HCT116 (cell line): ENCODE data around the gene HCST. TPM values are rescaled to one million over a fixed set of nuclear protein-coding genes. Genes with fewer than 3 reads are reported as not detected.

Source experiments
- ATAC-seq: fragments of 200-7000 bp; cut with Tn5 transposase; 2 replicates; pipeline ENCODE4 v1.9.1; 2020; ENCODE audit warnings: mild to moderate bottlenecking, moderate library complexity
- BruUV-seq: library from RNA; stranded (reverse); fragments of 400-500 nt; replicated peaks from 2 replicates; lab custom pipeline; 2021; lab: Mats Ljungman, UMichigan
- CTCF ChIA-PET: fragments of 300-600 bp; sonication (Branson Sonifier 250); formaldehyde crosslinking; loops from one replicate; lab custom pipeline; 2021; ENCODE audit warnings: antibody characterized with exemption; lab: Charles Lee
- POLR2A ChIA-PET: fragments of 300-600, 350-600 bp; sonication (Branson Sonifier 250); formaldehyde crosslinking; loops from one replicate; lab custom pipeline; 2021; ENCODE audit warnings: antibody characterized with exemption; lab: Charles Lee
- RAD21 ChIA-PET, 2 experiments: fragments of 300-600 bp; sonication (Branson Sonifier 250); formaldehyde crosslinking; loops; one replicate each; lab custom pipeline; 2023; ENCODE audit warnings: low total read pairs in 2 of 2; ENCODE audit not compliant: uncharacterized antibody in 2 of 2, unreplicated experiment in 2 of 2, low non-redundant PET in 1 of 2; lab: Charles Lee
- DNase-seq: peaks from one replicate; pipeline ENCODE4 v3.0.0-alpha.2; 2010; ENCODE audit warnings: low read depth, low spot score
- H2AFZ ChIP-seq: fragments of 200-600 bp; shearing (Covaris generic), sonication (generic); 2 replicates; pipeline ENCODE4 v1.6.1; 2017; ENCODE audit warnings: low read depth, mixed run types, mixed read lengths, antibody characterized with exemption, low read length; ENCODE audit not compliant: poor library complexity, severe bottlenecking
- H3K27ac ChIP-seq: 2 replicates; pipeline ENCODE4 v1.5.1; 2012; ENCODE audit warnings: low read depth, low read length
- H3K27me3 ChIP-seq: fragments of 200-600 bp; sonication (generic); 2 replicates; pipeline ENCODE4 v1.6.1; 2016; ENCODE audit warnings: mixed run types, low read length, mixed read lengths; ENCODE audit not compliant: insufficient read depth
- H3K36me3 ChIP-seq, 2 experiments: fragments of 200-500 bp in 1 of 2; fragments of 200-600 bp in 1 of 2; sonication (Bioruptor generic) in 1 of 2; sonication (generic) in 1 of 2; 2 replicates each; pipeline versions ENCODE4 v1.5.1 to v1.6.1; 2014 to 2016; ENCODE audit warnings: low read length in 2 of 2, inconsistent platforms in 1 of 2, mixed read lengths in 1 of 2, mixed run types in 1 of 2; ENCODE audit not compliant: insufficient read depth in 2 of 2, control insufficient read depth in 1 of 2
- H3K4me1 ChIP-seq, 2 experiments: fragments of 200-600 bp in 1 of 2; sonication (generic) in 1 of 2; 2 replicates each; pipeline versions ENCODE4 v1.5.1 to v1.6.1; 2012 to 2017; ENCODE audit warnings: low read length in 2 of 2, inconsistent platforms in 1 of 2, mild to moderate bottlenecking in 1 of 2, mixed read lengths in 1 of 2, mixed run types in 1 of 2, moderate library complexity in 1 of 2; ENCODE audit not compliant: insufficient read depth in 2 of 2, control insufficient read depth in 1 of 2
- H3K4me2 ChIP-seq: fragments of 200-600 bp; sonication (generic); 2 replicates; pipeline ENCODE4 v1.6.1; 2017; ENCODE audit warnings: mixed run types, low read length, mixed read lengths
- H3K4me3 ChIP-seq, 2 experiments: fragments of 200-600 bp in 1 of 2; sonication (generic) in 1 of 2; replicated peaks in 1 of 2; 2 replicates each; pipeline ENCODE4 v1.5.1; 2011 to 2016; ENCODE audit warnings: low read length in 2 of 2, control low read depth in 1 of 2, low read depth in 1 of 2, mild to moderate bottlenecking in 1 of 2, mixed read lengths in 1 of 2, mixed run types in 1 of 2
- H3K79me2 ChIP-seq: fragments of 200-600 bp; sonication (generic); 2 replicates; pipeline ENCODE4 v1.6.1; 2017; ENCODE audit warnings: mild to moderate bottlenecking, mixed run types, low read length, moderate library complexity, mixed read lengths; ENCODE audit not compliant: insufficient read depth
- H3K9ac ChIP-seq: fragments of 200-600 bp; sonication (generic); 2 replicates; pipeline ENCODE4 v1.6.1; 2016; ENCODE audit warnings: low read length, mixed read lengths
- H3K9me2 ChIP-seq: fragments of 200-600 bp; sonication (generic), shearing (Covaris generic); 2 replicates; pipeline ENCODE4 v1.6.1; 2017; ENCODE audit warnings: mixed run types, mild to moderate bottlenecking, moderate library complexity; ENCODE audit not compliant: insufficient read depth
- H3K9me3 ChIP-seq, 2 experiments: fragments of 200-500 bp in 1 of 2; fragments of 200-600 bp in 1 of 2; sonication (Bioruptor generic) in 1 of 2; sonication (generic) in 1 of 2; 2 replicates each; pipeline ENCODE4 v1.6.1; 2014 to 2017; ENCODE audit warnings: low read length in 2 of 2, mixed read lengths in 2 of 2, inconsistent platforms in 1 of 2, low read depth in 1 of 2, mild to moderate bottlenecking in 1 of 2, mixed run types in 1 of 2, moderate library complexity in 1 of 2; ENCODE audit not compliant: control insufficient read depth in 1 of 2, insufficient read depth in 1 of 2
- H4K20me1 ChIP-seq: fragments of 200-600 bp; sonication (generic), shearing (Covaris generic); 2 replicates; pipeline ENCODE4 v1.6.1; 2017; ENCODE audit warnings: mixed run types, mild to moderate bottlenecking, moderate library complexity; ENCODE audit not compliant: insufficient read depth
- CBX3 ChIP-seq: IDR thresholded peaks from 2 replicates; pipeline ENCODE4 v1.6.1; 2012; ENCODE audit warnings: low read depth
- CEBPB ChIP-seq: IDR thresholded peaks from 2 replicates; pipeline ENCODE4 v1.6.1; 2012; ENCODE audit warnings: low read depth
- EGR1 ChIP-seq: IDR thresholded peaks from 2 replicates; pipeline ENCODE4 v1.6.1; 2012; ENCODE audit warnings: low read depth
- MAX ChIP-seq: IDR thresholded peaks from 2 replicates; pipeline ENCODE4 v1.6.1; 2012
- POLR2AphosphoS5 ChIP-seq: IDR thresholded peaks from 2 replicates; pipeline ENCODE4 v1.6.1; 2011; ENCODE audit warnings: mild to moderate bottlenecking, low read depth, low read length, moderate library complexity
- RAD21 ChIP-seq: IDR thresholded peaks from 2 replicates; pipeline ENCODE4 v1.6.1; 2012; ENCODE audit warnings: low read depth, mild to moderate bottlenecking
- YY1 ChIP-seq: IDR thresholded peaks from 2 replicates; pipeline ENCODE4 v1.6.1; 2011; ENCODE audit warnings: low read length, low read depth, moderate library complexity, mild to moderate bottlenecking; ENCODE audit not compliant: insufficient replicate concordance; ENCODE audit errors: extremely low read depth
- ZFX ChIP-seq: fragments of 450-650 bp; IDR thresholded peaks from 2 replicates; pipeline ENCODE4 v1.6.1; 2017
- intact Hi-C: fragments of 100-400 bp; cut with micrococcal nuclease; formaldehyde crosslinking; loops from 2 replicates; pipeline ENCODE4 v1.10.0; 2022
- total RNA-seq: library from RNA; stranded (reverse); gene quantifications from one replicate; pipeline ENCODE4 v1.2.1, GENCODE V29; 2021; ENCODE audit not compliant: unreplicated experiment
- TF ChIP-seq, protein P1 (sequence below), 3 experiments: fragments of 200-600 bp in 1 of 3; sonication (generic) in 1 of 3; IDR thresholded peaks in 2 of 3; conservative IDR thresholded peaks in 1 of 3; 2 replicates each; pipeline ENCODE4 v1.5.1; 2012 to 2017; ENCODE audit warnings: low read depth in 2 of 3, low read length in 2 of 3, antibody characterized with exemption in 1 of 3, borderline replicate concordance in 1 of 3, control low read depth in 1 of 3, mild to moderate bottlenecking in 1 of 3, mixed read lengths in 1 of 3, mixed run types in 1 of 3, moderate library complexity in 1 of 3; ENCODE audit not compliant: insufficient read depth in 1 of 3

The HCST gene
- total RNA-seq, 1 experiment from 2014 or later, result 1.2 TPM

DNA sequence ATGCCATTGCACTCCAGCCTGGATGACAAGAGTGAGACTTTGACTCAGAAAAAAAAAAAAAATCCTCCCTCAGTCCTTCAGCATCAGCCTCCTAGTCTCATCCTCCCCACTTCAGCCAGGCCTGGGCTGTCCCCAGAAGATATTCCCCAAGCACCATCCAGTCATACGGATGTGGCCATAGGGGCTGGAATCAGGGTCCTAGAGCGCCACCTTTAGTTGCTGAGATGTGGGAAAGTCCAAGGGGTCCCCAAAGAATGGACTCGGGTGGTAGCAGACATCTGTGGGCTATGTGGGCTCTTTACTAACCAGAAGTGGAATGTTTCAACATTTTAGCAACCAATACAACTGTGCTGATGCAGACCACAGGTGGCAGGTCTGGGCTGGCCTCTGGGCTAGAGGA is 8.8 kb downstream of the HCST start:
- POLR2A ChIA-PET, result interaction anchor here (0.6 kb wide), 1 partner anchor 736 kb away, joined by 3 read pairs; no protein-coding TSS in a partner anchor
- BruUV-seq, result no TSS peak
- Histone ChIP-seq H3K4me3 (no peak overlapping the region), H3K27ac (no peak overlapping the region; the same call in 1 of the 2 replicates), H3K4me2 (no peak overlapping the region), H3K79me2 (no peaks in the 10 kb centered on the region), H3K36me3 (no peaks in the 10 kb centered on the region), H4K20me1 (no peaks in the 10 kb centered on the region), H3K9me2 (no peaks in the 10 kb centered on the region), H3K27me3 (no peaks in the 10 kb centered on the region), H3K9me3 (no peaks in the 10 kb centered on the region), H3K9ac (no peak overlapping the region), H3K4me1 (peaks cover 11 to 31% of the 10 kb centered on the region in 2 experiments), H2AFZ (no peak overlapping the region)
- CTCF ChIA-PET, result no interaction called here
- intact Hi-C loops, result no loop called here
- TF ChIP-seq, protein P1, sequence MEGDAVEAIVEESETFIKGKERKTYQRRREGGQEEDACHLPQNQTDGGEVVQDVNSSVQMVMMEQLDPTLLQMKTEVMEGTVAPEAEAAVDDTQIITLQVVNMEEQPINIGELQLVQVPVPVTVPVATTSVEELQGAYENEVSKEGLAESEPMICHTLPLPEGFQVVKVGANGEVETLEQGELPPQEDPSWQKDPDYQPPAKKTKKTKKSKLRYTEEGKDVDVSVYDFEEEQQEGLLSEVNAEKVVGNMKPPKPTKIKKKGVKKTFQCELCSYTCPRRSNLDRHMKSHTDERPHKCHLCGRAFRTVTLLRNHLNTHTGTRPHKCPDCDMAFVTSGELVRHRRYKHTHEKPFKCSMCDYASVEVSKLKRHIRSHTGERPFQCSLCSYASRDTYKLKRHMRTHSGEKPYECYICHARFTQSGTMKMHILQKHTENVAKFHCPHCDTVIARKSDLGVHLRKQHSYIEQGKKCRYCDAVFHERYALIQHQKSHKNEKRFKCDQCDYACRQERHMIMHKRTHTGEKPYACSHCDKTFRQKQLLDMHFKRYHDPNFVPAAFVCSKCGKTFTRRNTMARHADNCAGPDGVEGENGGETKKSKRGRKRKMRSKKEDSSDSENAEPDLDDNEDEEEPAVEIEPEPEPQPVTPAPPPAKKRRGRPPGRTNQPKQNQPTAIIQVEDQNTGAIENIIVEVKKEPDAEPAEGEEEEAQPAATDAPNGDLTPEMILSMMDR (IDR thresholded peaks at IDR 0.05 in 2 of 3, conservative IDR thresholded peaks at IDR 0.05 in 1 of 3; ENCODE audit: borderline replicate concordance in 1 of 3, insufficient read depth in 1 of 3, low read depth in 2 of 3, low read length in 2 of 3), result 0 out of 6 replicates have a peak, but pooled peaks of 1 of the 3 experiments have one; percentile 4
- TF ChIP-seq MAX, result no peak
- TF ChIP-seq POLR2AphosphoS5, result no peak
- TF ChIP-seq CBX3, result no peak
- TF ChIP-seq RAD21, result peak; percentile 41
- no peak for TF ChIP-seq CEBPB
- no peak for TF ChIP-seq EGR1
- TF ChIP-seq ZFX, result no peak
- ATAC-seq (0 out of 2 replicates have a peak, but pooled peaks have one; percentile 21), DNase-seq (no peak)
- RAD21 ChIA-PET, result no interaction called here

GRCh38 chr19:35911790-35912189 is 9.5 kb downstream of the HCST start:
- Histone ChIP-seq H3K27ac (0 out of 2 replicates have a peak overlapping the region, but pooled peaks have one; percentile 38), H2AFZ (no peak overlapping the region), H3K9ac (no peak overlapping the region), H3K9me3 (no peaks in the 10 kb centered on the region), H3K27me3 (no peaks in the 10 kb centered on the region), H3K4me2 (peak overlapping the region; percentile 56), H3K9me2 (no peaks in the 10 kb centered on the region), H3K79me2 (no peaks in the 10 kb centered on the region), H3K36me3 (no peaks in the 10 kb centered on the region), H3K4me3 (no peak overlapping the region), H3K4me1 (peaks cover 11 to 25% of the 10 kb centered on the region in 2 experiments), H4K20me1 (no peaks in the 10 kb centered on the region)
- ATAC-seq, result peak; percentile 63
- no peak for TF ChIP-seq RAD21
- TF ChIP-seq POLR2AphosphoS5, result no peak
- no peak for TF ChIP-seq YY1
- no peak for TF ChIP-seq CEBPB
- TF ChIP-seq ZFX, result no peak
- ChIA-PET POLR2A (interaction anchor here (0.6 kb wide), 1 partner anchor 737 kb away, joined by 3 read pairs; no protein-coding TSS in a partner anchor), RAD21 (no interaction called here), CTCF (interaction anchor here (1.3 to 1.6 kb wide), 2 partner anchors 19 to 30 kb away, joined by 3 to 5 read pairs; no protein-coding TSS in a partner anchor)
- no TSS peak for BruUV-seq
- peak; percentile 38 for DNase-seq
- intact Hi-C loops, result no loop called here
